ENCODE measurements around the gene GPATCH2. TPM values are rescaled to one million over a fixed set of nuclear protein-coding genes. Genes with fewer than 3 reads are reported as not detected.

The GPATCH2 gene
- total RNA-seq, 1 donor from 2014 or later: 15.6 TPM

DNA sequence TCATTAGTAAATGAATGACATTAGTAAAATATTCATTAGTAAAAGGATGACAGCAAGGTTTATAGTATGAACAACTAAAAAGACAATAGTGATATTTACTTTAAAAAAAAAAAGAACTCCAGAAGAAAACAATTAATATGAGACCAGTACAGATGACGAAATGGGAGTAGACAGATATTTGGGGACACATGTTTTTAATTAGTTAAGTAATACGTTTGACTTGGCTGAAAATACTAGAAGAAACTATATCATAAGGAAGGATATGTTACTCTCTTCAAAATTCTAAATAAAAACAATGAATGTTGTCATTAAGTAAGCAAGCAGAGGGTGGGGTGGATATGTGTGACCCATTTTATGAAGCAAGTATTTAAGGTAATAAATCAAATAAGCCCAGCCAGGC, 61.9 kb downstream of the GPATCH2 start:
- Mint-ChIP-seq H3K27ac (ENCODE audit: unreplicated experiment) (no peak overlapping the region), H3K4me1 (ENCODE audit: low read depth, unreplicated experiment) (no peaks in the 10 kb centered on the region), H3K4me3 (ENCODE audit: unreplicated experiment) (no peak overlapping the region), H3K36me3 (ENCODE audit: unreplicated experiment) (no peaks in the 10 kb centered on the region), H3K9me3 (ENCODE audit: unreplicated experiment) (no peaks in the 10 kb centered on the region), H3K27me3 (ENCODE audit: unreplicated experiment) (no peaks in the 10 kb centered on the region)
- no peak for DNase-seq
- TF ChIP-seq, protein P1, sequence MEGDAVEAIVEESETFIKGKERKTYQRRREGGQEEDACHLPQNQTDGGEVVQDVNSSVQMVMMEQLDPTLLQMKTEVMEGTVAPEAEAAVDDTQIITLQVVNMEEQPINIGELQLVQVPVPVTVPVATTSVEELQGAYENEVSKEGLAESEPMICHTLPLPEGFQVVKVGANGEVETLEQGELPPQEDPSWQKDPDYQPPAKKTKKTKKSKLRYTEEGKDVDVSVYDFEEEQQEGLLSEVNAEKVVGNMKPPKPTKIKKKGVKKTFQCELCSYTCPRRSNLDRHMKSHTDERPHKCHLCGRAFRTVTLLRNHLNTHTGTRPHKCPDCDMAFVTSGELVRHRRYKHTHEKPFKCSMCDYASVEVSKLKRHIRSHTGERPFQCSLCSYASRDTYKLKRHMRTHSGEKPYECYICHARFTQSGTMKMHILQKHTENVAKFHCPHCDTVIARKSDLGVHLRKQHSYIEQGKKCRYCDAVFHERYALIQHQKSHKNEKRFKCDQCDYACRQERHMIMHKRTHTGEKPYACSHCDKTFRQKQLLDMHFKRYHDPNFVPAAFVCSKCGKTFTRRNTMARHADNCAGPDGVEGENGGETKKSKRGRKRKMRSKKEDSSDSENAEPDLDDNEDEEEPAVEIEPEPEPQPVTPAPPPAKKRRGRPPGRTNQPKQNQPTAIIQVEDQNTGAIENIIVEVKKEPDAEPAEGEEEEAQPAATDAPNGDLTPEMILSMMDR (IDR thresholded peaks at IDR 0.05; ENCODE audit: partially characterized antibody, unreplicated experiment): no peak

DNA sequence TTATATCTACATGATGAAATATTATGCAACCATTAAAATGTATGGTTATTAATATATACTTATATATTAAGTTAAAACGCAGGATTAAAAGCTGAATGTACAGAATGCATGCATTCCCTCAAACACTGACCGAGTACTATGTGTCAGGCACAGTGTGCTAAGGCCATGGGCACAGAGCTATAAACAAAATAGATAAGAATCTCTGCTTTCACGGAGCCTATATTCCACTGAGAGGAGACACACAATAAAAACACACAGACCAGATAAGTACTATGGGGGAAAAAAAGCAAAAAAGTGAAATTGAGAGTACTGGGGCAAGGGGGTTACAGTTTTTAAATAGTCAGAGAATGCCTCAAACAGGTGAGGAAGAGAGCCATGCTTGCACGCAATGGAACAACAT, 62.7 kb downstream of the GPATCH2 start:
- H3K4me3 Mint-ChIP-seq (ENCODE audit: unreplicated experiment): no peak overlapping the region
- H3K4me1 Mint-ChIP-seq (ENCODE audit: low read depth, unreplicated experiment): no peaks in the 10 kb centered on the region
- H3K27me3 Mint-ChIP-seq (ENCODE audit: unreplicated experiment): no peaks in the 10 kb centered on the region
- H3K36me3 Mint-ChIP-seq (ENCODE audit: unreplicated experiment): no peaks in the 10 kb centered on the region
- H3K27ac Mint-ChIP-seq (ENCODE audit: unreplicated experiment): no peak overlapping the region
- TF ChIP-seq, protein P1 (IDR thresholded peaks at IDR 0.05; ENCODE audit: partially characterized antibody, unreplicated experiment): no peak
- H3K9me3 Mint-ChIP-seq (ENCODE audit: unreplicated experiment): no peaks in the 10 kb centered on the region
- DNase-seq: no peak

GRCh38 chr1:217564833-217565232, 66.1 kb downstream of the GPATCH2 start:
- Mint-ChIP-seq H3K4me1 (ENCODE audit: low read depth, unreplicated experiment) (no peaks in the 10 kb centered on the region), H3K4me3 (ENCODE audit: unreplicated experiment) (no peak overlapping the region), H3K27me3 (ENCODE audit: unreplicated experiment) (no peaks in the 10 kb centered on the region), H3K36me3 (ENCODE audit: unreplicated experiment) (no peaks in the 10 kb centered on the region), H3K9me3 (ENCODE audit: unreplicated experiment) (no peaks in the 10 kb centered on the region), H3K27ac (ENCODE audit: unreplicated experiment) (no peak overlapping the region)
- TF ChIP-seq, protein P1 (IDR thresholded peaks at IDR 0.05; ENCODE audit: partially characterized antibody, unreplicated experiment): no peak
- DNase-seq: no peak

DNA sequence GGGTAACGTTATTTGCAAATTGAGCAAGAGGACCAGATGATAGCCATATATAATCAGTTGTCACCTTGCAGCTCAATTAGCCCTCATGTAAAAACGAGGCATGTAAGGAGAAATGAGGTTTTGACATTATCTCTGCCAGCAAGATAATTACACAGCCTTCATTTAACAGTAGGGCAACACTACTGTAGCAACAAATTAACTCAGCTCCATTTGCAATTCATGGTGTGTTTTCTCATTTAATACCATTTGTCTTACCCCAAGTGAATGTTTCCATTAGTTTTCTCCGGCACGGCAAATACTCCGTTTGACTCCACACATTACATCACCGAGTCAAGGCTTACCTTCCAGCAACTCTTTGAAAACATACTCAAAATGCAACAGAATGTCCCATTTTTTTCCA, 66.7 kb downstream of the GPATCH2 start:
- TF ChIP-seq, protein P1 (IDR thresholded peaks at IDR 0.05; ENCODE audit: partially characterized antibody, unreplicated experiment): no peak
- DNase-seq: no peak
- no peaks in the 10 kb centered on the region for H3K9me3 Mint-ChIP-seq (ENCODE audit: unreplicated experiment)
- no peaks in the 10 kb centered on the region for H3K36me3 Mint-ChIP-seq (ENCODE audit: unreplicated experiment)
- no peak overlapping the region for H3K27ac Mint-ChIP-seq (ENCODE audit: unreplicated experiment)
- H3K4me3 Mint-ChIP-seq (ENCODE audit: unreplicated experiment): no peak overlapping the region
- H3K4me1 Mint-ChIP-seq (ENCODE audit: low read depth, unreplicated experiment): no peaks in the 10 kb centered on the region
- H3K27me3 Mint-ChIP-seq (ENCODE audit: unreplicated experiment): no peaks in the 10 kb centered on the region

DNA sequence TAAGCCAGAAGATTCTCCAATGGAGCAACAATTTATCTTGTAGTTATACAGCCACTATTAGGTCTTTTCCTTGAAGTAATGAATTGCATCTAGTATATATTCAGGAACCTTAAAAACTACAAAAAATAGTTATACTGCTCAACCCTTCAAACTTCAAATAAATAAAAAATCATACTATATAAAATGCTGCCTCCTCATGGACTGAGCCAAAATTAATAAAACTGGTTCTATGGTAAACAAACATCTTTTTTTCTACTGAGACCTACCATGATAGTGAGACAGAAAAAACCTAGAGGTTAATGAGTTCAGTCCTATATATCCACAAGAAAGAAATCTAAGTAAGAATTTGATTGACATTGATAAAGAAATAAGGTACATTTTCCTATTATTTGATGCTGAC, 67.7 kb downstream of the GPATCH2 start:
- Mint-ChIP-seq H3K4me1 (ENCODE audit: low read depth, unreplicated experiment) (no peaks in the 10 kb centered on the region), H3K9me3 (ENCODE audit: unreplicated experiment) (no peaks in the 10 kb centered on the region), H3K27me3 (ENCODE audit: unreplicated experiment) (no peaks in the 10 kb centered on the region), H3K36me3 (ENCODE audit: unreplicated experiment) (no peaks in the 10 kb centered on the region), H3K4me3 (ENCODE audit: unreplicated experiment) (no peak overlapping the region), H3K27ac (ENCODE audit: unreplicated experiment) (no peak overlapping the region)
- no peak for DNase-seq
- TF ChIP-seq, protein P1 (IDR thresholded peaks at IDR 0.05; ENCODE audit: partially characterized antibody, unreplicated experiment): no peak

Measured in glutamatergic neuron (in vitro differentiated cells).